ENCODE measurements around the gene ELMO2. TPM values are rescaled to one million over a fixed set of nuclear protein-coding genes. Genes with fewer than 3 reads are reported as not detected.

ELMO2 gene
- total and polyA plus RNA-seq, 9 of the 15 experiments (the other 6 are each of a cell fraction or from before 2014, with no cell fraction given): 7.5 to 21.5 (median 15.9) TPM

Other genes starting within 250 kb of the ELMO2 start
- not detected in 2 replicates for gene CDH22, start 98.1 kb downstream of the ELMO2 start, total RNA-seq (2014; rRNA removed)
- not detected in 2 replicates for gene CDH22, start 98.1 kb downstream of the ELMO2 start, total RNA-seq (2014; rRNA removed; fragmentation: Illumina TruSeq; extraction: Trizol)
- gene CDH22, start 98.1 kb downstream of the ELMO2 start, total RNA-seq (2015; rRNA removed; fragmentation: Illumina TruSeq; extraction: Trizol): not detected in 2 replicates
- gene CDH22, start 98.1 kb downstream of the ELMO2 start, total RNA-seq (2021): 0.07 TPM in 1 of 2 replicates, not detected in the other
- gene CDH22, start 98.1 kb downstream of the ELMO2 start, polyA plus RNA-seq (2011; rRNA removed): not detected in 2 replicates
- not detected in 2 replicates for gene CDH22, start 98.1 kb downstream of the ELMO2 start, polyA plus RNA-seq (2014; fragmentation: Illumina TruSeq; extraction: Trizol)
- not detected for gene CDH22, start 98.1 kb downstream of the ELMO2 start, polyA plus RNA-seq (2014; fragmentation: Nextera tagmentation; extraction: Ambion mirVana)
- 0.08 TPM in 1 of 2 replicates, not detected in the other for gene CDH22, start 98.1 kb downstream of the ELMO2 start, polyA plus RNA-seq (2014; rRNA removed)
- 0.12 and 0.27 TPM in 2 replicates for gene ZNF334, start 106.9 kb upstream of the ELMO2 start, total RNA-seq (2014; rRNA removed)
- 0.22 and 0.29 TPM in 2 replicates for gene ZNF334, start 106.9 kb upstream of the ELMO2 start, total RNA-seq (2014; rRNA removed; fragmentation: Illumina TruSeq; extraction: Trizol)
- 0.22 and 0.23 TPM in 2 replicates for gene ZNF334, start 106.9 kb upstream of the ELMO2 start, total RNA-seq (2015; rRNA removed; fragmentation: Illumina TruSeq; extraction: Trizol)
- 0.24 and 0.34 TPM in 2 replicates for gene ZNF334, start 106.9 kb upstream of the ELMO2 start, total RNA-seq (2021)
- gene ZNF334, start 106.9 kb upstream of the ELMO2 start, polyA plus RNA-seq (2011; rRNA removed): 0.05 and 0.06 TPM in 2 replicates
- 0.21 TPM in 2 replicates for gene ZNF334, start 106.9 kb upstream of the ELMO2 start, polyA plus RNA-seq (2014; fragmentation: Illumina TruSeq; extraction: Trizol)
- under 1 TPM in 1 of 2 experiments, not detected in 1; 0.08 TPM for gene ZNF334, start 106.9 kb upstream of the ELMO2 start, polyA plus RNA-seq (2014; fragmentation: Nextera tagmentation; extraction: Ambion mirVana)
- gene ZNF334, start 106.9 kb upstream of the ELMO2 start, polyA plus RNA-seq (2014; rRNA removed): 0.19 and 0.21 TPM in 2 replicates
- gene OCSTAMP, start 144.0 kb upstream of the ELMO2 start, total RNA-seq (2014; rRNA removed): not detected in 2 replicates
- not detected in 2 replicates for gene OCSTAMP, start 144.0 kb upstream of the ELMO2 start, total RNA-seq (2014; rRNA removed; fragmentation: Illumina TruSeq; extraction: Trizol)
- not detected in 2 replicates for gene OCSTAMP, start 144.0 kb upstream of the ELMO2 start, total RNA-seq (2015; rRNA removed; fragmentation: Illumina TruSeq; extraction: Trizol)
- not detected in 2 replicates for gene OCSTAMP, start 144.0 kb upstream of the ELMO2 start, total RNA-seq (2021)
- gene OCSTAMP, start 144.0 kb upstream of the ELMO2 start, polyA plus RNA-seq (2011; rRNA removed): not detected in 2 replicates
- gene OCSTAMP, start 144.0 kb upstream of the ELMO2 start, polyA plus RNA-seq (2014; fragmentation: Illumina TruSeq; extraction: Trizol): not detected in 2 replicates
- not detected for gene OCSTAMP, start 144.0 kb upstream of the ELMO2 start, polyA plus RNA-seq (2014; fragmentation: Nextera tagmentation; extraction: Ambion mirVana)
- gene OCSTAMP, start 144.0 kb upstream of the ELMO2 start, polyA plus RNA-seq (2014; rRNA removed): not detected in 2 replicates
- gene SLC13A3, start 244.8 kb upstream of the ELMO2 start, total RNA-seq (2014; rRNA removed): 9.9 and 10.0 TPM in 2 replicates
- gene SLC13A3, start 244.8 kb upstream of the ELMO2 start, total RNA-seq (2014; rRNA removed; fragmentation: Illumina TruSeq; extraction: Trizol): 8.5 and 8.8 TPM in 2 replicates
- 6.4 and 7.1 TPM in 2 replicates for gene SLC13A3, start 244.8 kb upstream of the ELMO2 start, total RNA-seq (2015; rRNA removed; fragmentation: Illumina TruSeq; extraction: Trizol)
- 14.9 and 16.4 TPM in 2 replicates for gene SLC13A3, start 244.8 kb upstream of the ELMO2 start, total RNA-seq (2021)
- 8.5 and 11.2 TPM in 2 replicates for gene SLC13A3, start 244.8 kb upstream of the ELMO2 start, polyA plus RNA-seq (2011; rRNA removed)
- 15.0 and 15.7 TPM in 2 replicates for gene SLC13A3, start 244.8 kb upstream of the ELMO2 start, polyA plus RNA-seq (2014; fragmentation: Illumina TruSeq; extraction: Trizol)
- gene SLC13A3, start 244.8 kb upstream of the ELMO2 start, polyA plus RNA-seq (2014; fragmentation: Nextera tagmentation; extraction: Ambion mirVana): 1 to 10 TPM; 5.5 to 7.3 TPM
- gene SLC13A3, start 244.8 kb upstream of the ELMO2 start, polyA plus RNA-seq (2014; rRNA removed): 7.9 and 9.1 TPM in 2 replicates